Cardiac muscle cell (in vitro differentiated cells and primary cell): Measurements from ENCODE around the gene GSC. TPM values are rescaled to one million over a fixed set of nuclear protein-coding genes. Genes with fewer than 3 reads are reported as not detected.

Source experiments
- DNase-seq, 2 donors: peaks; one replicate each; pipeline versions ENCODE4 v3.0.0 to v3.0.0-alpha.2; 2010 to 2017; ENCODE audit warnings: low read depth in 1 of 2, low spot score in 1 of 2
- H3K27ac ChIP-seq: fragments of 200-600 bp; sonication (generic); 2 replicates; pipeline ENCODE4 v1.5.1; 2016
- H3K27me3 ChIP-seq: fragments of 200-600 bp; sonication (generic); 2 replicates; pipeline ENCODE4 v1.6.0; 2016; ENCODE audit warnings: control low read depth
- H3K36me3 ChIP-seq: fragments of 200-600 bp; sonication (generic); 2 replicates; pipeline ENCODE4 v1.5.1; 2016; ENCODE audit warnings: control low read depth
- H3K4me1 ChIP-seq: fragments of 200-600 bp; sonication (generic); 2 replicates; pipeline ENCODE4 v1.8.1; 2017; ENCODE audit warnings: low read depth, mild to moderate bottlenecking, mixed run types
- H3K4me3 ChIP-seq: fragments of 200-600 bp; sonication (generic); 2 replicates; pipeline ENCODE4 v1.5.1; 2016; ENCODE audit warnings: mild to moderate bottlenecking
- H3K9me3 ChIP-seq: fragments of 200-600 bp; sonication (generic); 2 replicates; pipeline ENCODE4 v1.5.1; 2017; ENCODE audit warnings: low read depth, mild to moderate bottlenecking, control low read depth
- polyA plus RNA-seq: library from polyadenylated mRNA; unstranded; fragments of >200 nt; fragmentation: Nextera tagmentation; extraction: Ambion mirVana; gene quantifications from 2 replicates; pipeline ENCODE4 v1.2.1, GENCODE V29; 2016
- total RNA-seq: library from RNA; depleted of rRNA; stranded (reverse); fragments of >200 nt; gene quantifications from 2 replicates; pipeline ENCODE4 v1.2.3, GENCODE V29; 2016
- TF ChIP-seq, protein P1 (sequence below): IDR thresholded peaks from 2 replicates; pipeline ENCODE4 v1.5.1; 2012; ENCODE audit warnings: low read depth, mild to moderate bottlenecking, low read length

GSC gene
- total and polyA plus RNA-seq, 2 experiments from 2014 or later: 0.24 to 1.2 TPM

- peaks cover 5% of the 10 kb centered on the region for H3K27me3 ChIP-seq
- no peaks in the 10 kb centered on the region for H3K4me1 ChIP-seq
- no peaks in the 10 kb centered on the region for H3K9me3 ChIP-seq
- DNase-seq: no peak
- H3K27ac ChIP-seq: no peak overlapping the region
- H3K36me3 ChIP-seq: no peaks in the 10 kb centered on the region
- no peak overlapping the region for H3K4me3 ChIP-seq
- TF ChIP-seq, protein P1, sequence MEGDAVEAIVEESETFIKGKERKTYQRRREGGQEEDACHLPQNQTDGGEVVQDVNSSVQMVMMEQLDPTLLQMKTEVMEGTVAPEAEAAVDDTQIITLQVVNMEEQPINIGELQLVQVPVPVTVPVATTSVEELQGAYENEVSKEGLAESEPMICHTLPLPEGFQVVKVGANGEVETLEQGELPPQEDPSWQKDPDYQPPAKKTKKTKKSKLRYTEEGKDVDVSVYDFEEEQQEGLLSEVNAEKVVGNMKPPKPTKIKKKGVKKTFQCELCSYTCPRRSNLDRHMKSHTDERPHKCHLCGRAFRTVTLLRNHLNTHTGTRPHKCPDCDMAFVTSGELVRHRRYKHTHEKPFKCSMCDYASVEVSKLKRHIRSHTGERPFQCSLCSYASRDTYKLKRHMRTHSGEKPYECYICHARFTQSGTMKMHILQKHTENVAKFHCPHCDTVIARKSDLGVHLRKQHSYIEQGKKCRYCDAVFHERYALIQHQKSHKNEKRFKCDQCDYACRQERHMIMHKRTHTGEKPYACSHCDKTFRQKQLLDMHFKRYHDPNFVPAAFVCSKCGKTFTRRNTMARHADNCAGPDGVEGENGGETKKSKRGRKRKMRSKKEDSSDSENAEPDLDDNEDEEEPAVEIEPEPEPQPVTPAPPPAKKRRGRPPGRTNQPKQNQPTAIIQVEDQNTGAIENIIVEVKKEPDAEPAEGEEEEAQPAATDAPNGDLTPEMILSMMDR: no peak
Measured at GRCh38 chr14:94797887-94798286, 28.0 kb upstream of the GSC start.

DNA sequence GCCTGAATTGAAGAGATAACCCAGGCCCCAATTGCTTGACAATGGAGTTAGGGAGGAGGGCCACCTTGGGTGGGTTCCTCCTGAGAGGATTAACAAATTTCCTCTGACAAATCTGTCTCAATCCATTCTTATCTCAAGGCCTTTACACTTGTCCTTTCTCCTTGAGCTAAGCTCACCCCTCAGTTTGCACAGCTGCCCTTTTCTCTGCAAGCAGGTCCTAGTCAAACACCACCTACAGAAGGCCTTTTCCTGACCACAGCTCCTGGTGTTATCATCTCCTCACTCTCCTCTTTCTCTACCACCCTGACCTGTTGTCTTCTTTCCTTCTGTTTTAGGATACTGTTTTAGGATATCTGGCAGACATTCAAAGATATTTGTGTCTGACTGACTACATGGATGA lies 26.4 kb upstream of the GSC start:
- no peaks in the 10 kb centered on the region for H3K9me3 ChIP-seq
- H3K4me3 ChIP-seq: no peak overlapping the region
- no peaks in the 10 kb centered on the region for H3K36me3 ChIP-seq
- peaks cover 5% of the 10 kb centered on the region for H3K27me3 ChIP-seq
- TF ChIP-seq, protein P1: no peak
- DNase-seq: no peak
- H3K4me1 ChIP-seq: no peaks in the 10 kb centered on the region
- no peak overlapping the region for H3K27ac ChIP-seq

GRCh38 chr14:94795372-94795771 lies 25.5 kb upstream of the GSC start:
- no peak for DNase-seq
- Histone ChIP-seq H3K36me3 (no peaks in the 10 kb centered on the region), H3K4me3 (no peak overlapping the region), H3K4me1 (no peaks in the 10 kb centered on the region), H3K27ac (no peak overlapping the region), H3K27me3 (peaks cover 5% of the 10 kb centered on the region), H3K9me3 (no peaks in the 10 kb centered on the region)
- TF ChIP-seq, protein P1: no peak

DNA sequence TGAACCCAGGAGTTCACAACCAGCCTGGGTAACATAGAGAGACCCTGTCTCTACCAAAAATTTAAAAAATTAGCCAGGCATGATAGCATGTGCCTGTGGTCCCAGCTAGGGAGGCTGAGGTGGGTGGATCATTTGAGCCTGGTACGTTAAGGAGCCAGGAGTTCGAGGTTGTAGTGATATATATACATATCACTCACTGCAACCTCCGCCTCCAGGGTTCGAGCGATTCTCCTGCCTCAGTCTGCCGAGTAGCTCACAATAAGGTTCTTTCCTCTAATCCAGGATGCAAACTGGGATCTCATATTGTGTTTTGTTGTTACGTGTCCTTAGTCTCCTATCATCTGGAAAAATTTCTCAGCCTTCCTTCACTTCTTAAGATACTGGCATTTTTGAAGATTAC lies 24.0 kb upstream of the GSC start:
- H3K4me1 ChIP-seq: no peaks in the 10 kb centered on the region
- H3K27me3 ChIP-seq: peaks cover 5% of the 10 kb centered on the region
- no peak overlapping the region for H3K4me3 ChIP-seq
- no peaks in the 10 kb centered on the region for H3K9me3 ChIP-seq
- H3K36me3 ChIP-seq: no peaks in the 10 kb centered on the region
- no peak overlapping the region for H3K27ac ChIP-seq
- no peak for DNase-seq
- TF ChIP-seq, protein P1: no peak

GRCh38 chr14:94787655-94788054 lies 17.7 kb upstream of the GSC start:
- TF ChIP-seq, protein P1: no peak
- H3K27ac ChIP-seq: no peak overlapping the region
- peaks cover 11% of the 10 kb centered on the region for H3K27me3 ChIP-seq
- no peaks in the 10 kb centered on the region for H3K9me3 ChIP-seq
- H3K4me1 ChIP-seq: no peaks in the 10 kb centered on the region
- H3K4me3 ChIP-seq: no peak overlapping the region
- no peak for DNase-seq
- H3K36me3 ChIP-seq: no peaks in the 10 kb centered on the region

GRCh38 chr14:94787092-94787491 lies 17.2 kb upstream of the GSC start:
- Histone ChIP-seq H3K36me3 (no peaks in the 10 kb centered on the region), H3K27me3 (peaks cover 11% of the 10 kb centered on the region), H3K27ac (no peak overlapping the region), H3K9me3 (no peaks in the 10 kb centered on the region), H3K4me1 (no peaks in the 10 kb centered on the region), H3K4me3 (no peak overlapping the region)
- TF ChIP-seq, protein P1: no peak
- no peak for DNase-seq
